Neutrophil (primary cell): Measurements from ENCODE around the gene CAMK1D.

Experiments
- H3K27ac ChIP-seq: fragments of 200-600 bp; sonication (generic); 2 replicates; pipeline ENCODE4 v1.5.1; 2016; ENCODE audit warnings: mild to moderate bottlenecking, moderate library complexity
- H3K27me3 ChIP-seq: fragments of 200-600 bp; sonication (generic); 2 replicates; pipeline ENCODE4 v1.6.0; 2016; ENCODE audit warnings: mild to moderate bottlenecking
- H3K36me3 ChIP-seq: fragments of 200-600 bp; sonication (generic); 2 replicates; pipeline ENCODE4 v1.5.1; 2017
- H3K4me1 ChIP-seq, 2 experiments: fragments of 200-600 bp in 1 of 2; sonication (generic) in 1 of 2; 1 replicate in 1 of 2; 2 replicates in 1 of 2; pipeline versions ENCODE4 v1.5.1 to v1.6.1; 2013 to 2016; ENCODE audit warnings: low read depth in 1 of 2, low read length in 1 of 2, mild to moderate bottlenecking in 1 of 2, moderate library complexity in 1 of 2; ENCODE audit not compliant: control insufficient read depth in 1 of 2, insufficient read depth in 1 of 2
- H3K4me3 ChIP-seq, 2 experiments: fragments of 200-600 bp in 1 of 2; sonication (generic) in 1 of 2; 1 replicate in 1 of 2; 2 replicates in 1 of 2; pipeline ENCODE4 v1.5.1; 2013 to 2016; ENCODE audit warnings: low read depth in 1 of 2, low read length in 1 of 2, mild to moderate bottlenecking in 1 of 2, moderate library complexity in 1 of 2
- H3K9me3 ChIP-seq: fragments of 200-600 bp; sonication (generic); 2 replicates; pipeline ENCODE4 v1.5.1; 2016
- TF ChIP-seq, protein P1 (sequence below): fragments of 200-600 bp; sonication (generic); IDR thresholded peaks from 2 replicates; pipeline ENCODE4 v1.5.1; 2016; ENCODE audit warnings: antibody characterized with exemption

Gene CAMK1D

DNA sequence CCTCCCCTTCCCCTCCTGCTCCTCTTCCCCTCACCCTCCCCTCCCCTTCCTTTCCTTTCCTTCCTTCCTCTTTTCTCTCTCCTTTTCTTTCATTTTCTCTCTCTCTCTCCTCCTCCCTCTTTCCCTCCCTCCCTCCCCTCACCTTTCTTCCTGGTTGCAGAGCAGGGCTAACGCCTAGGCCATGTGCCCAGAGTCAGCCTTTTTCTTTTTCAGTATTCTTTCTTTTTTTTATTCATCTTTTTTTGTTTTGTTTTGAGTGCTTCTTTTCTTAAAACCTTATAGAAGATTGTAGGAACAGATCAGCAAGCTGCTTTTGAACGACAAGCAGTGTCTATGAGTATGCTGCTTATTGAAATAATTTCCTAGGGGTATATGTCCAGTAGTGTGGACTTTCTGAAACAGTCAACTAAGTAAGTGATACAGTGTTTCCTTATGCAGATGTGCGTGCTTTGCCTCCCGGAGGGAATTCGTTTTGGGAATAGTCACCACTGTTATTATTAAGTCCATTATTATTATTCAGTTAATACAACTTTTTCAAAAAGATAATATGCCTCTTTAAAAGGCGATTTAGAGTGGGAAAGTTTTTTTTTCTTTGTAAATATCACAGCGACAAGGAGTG, 219.2 kb downstream of the CAMK1D start:
- TF ChIP-seq, protein P1, sequence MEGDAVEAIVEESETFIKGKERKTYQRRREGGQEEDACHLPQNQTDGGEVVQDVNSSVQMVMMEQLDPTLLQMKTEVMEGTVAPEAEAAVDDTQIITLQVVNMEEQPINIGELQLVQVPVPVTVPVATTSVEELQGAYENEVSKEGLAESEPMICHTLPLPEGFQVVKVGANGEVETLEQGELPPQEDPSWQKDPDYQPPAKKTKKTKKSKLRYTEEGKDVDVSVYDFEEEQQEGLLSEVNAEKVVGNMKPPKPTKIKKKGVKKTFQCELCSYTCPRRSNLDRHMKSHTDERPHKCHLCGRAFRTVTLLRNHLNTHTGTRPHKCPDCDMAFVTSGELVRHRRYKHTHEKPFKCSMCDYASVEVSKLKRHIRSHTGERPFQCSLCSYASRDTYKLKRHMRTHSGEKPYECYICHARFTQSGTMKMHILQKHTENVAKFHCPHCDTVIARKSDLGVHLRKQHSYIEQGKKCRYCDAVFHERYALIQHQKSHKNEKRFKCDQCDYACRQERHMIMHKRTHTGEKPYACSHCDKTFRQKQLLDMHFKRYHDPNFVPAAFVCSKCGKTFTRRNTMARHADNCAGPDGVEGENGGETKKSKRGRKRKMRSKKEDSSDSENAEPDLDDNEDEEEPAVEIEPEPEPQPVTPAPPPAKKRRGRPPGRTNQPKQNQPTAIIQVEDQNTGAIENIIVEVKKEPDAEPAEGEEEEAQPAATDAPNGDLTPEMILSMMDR = no peak
- no peaks in the 10 kb centered on the region for H3K36me3 ChIP-seq
- H3K4me3 ChIP-seq = no peak overlapping the region
- no peak overlapping the region for H3K27ac ChIP-seq
- no peaks in the 10 kb centered on the region for H3K9me3 ChIP-seq
- no peaks in the 10 kb centered on the region for H3K27me3 ChIP-seq
- no peaks in the 10 kb centered on the region for H3K4me1 ChIP-seq

DNA sequence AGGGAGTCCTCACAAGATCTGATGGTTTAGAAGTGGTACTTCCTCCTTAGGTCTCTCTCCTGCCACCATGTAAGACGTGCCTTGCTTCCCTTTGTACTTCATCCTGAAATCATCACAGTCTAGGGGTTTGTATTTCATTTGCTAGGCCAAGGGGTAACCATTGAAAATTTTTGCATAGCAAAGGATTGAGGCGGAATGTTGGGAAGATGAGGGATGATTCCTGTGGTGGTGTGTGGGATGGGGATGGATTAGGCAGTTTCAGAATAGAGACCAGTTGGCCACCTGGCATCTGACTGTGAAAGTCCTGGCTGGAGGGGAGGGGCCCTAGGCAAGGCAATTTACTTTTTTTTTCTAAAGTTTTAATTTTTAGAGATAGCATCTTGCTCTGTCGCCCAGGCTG, 222.9 kb downstream of the CAMK1D start:
- H3K27ac ChIP-seq = no peak overlapping the region
- H3K4me1 ChIP-seq = no peaks in the 10 kb centered on the region
- TF ChIP-seq, protein P1 = no peak
- H3K27me3 ChIP-seq = no peaks in the 10 kb centered on the region
- no peak overlapping the region for H3K4me3 ChIP-seq
- H3K36me3 ChIP-seq = no peaks in the 10 kb centered on the region
- no peaks in the 10 kb centered on the region for H3K9me3 ChIP-seq

DNA sequence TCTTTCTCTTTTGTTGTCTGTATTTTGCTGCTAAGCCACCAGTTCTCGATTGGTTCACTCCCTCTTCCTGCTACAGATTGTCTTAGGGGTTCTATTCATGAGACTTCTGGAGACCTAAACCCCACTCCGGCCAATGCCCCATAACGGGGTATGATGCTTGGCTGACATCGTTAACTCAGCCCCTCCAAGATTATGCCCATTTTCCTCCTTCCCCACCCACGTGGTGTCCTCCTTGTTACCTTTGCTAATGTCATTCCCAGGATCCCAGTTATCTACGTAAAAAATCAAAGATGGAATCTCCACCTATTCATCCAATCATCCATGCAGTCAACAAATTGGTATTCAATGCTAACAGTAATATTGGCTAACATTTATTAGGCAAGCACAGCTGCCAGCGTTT, 228.3 kb downstream of the CAMK1D start:
- H3K9me3 ChIP-seq = no peaks in the 10 kb centered on the region
- no peaks in the 10 kb centered on the region for H3K27me3 ChIP-seq
- H3K27ac ChIP-seq = no peak overlapping the region
- no peaks in the 10 kb centered on the region for H3K4me1 ChIP-seq
- no peaks in the 10 kb centered on the region for H3K36me3 ChIP-seq
- H3K4me3 ChIP-seq = no peak overlapping the region
- TF ChIP-seq, protein P1 = no peak

DNA sequence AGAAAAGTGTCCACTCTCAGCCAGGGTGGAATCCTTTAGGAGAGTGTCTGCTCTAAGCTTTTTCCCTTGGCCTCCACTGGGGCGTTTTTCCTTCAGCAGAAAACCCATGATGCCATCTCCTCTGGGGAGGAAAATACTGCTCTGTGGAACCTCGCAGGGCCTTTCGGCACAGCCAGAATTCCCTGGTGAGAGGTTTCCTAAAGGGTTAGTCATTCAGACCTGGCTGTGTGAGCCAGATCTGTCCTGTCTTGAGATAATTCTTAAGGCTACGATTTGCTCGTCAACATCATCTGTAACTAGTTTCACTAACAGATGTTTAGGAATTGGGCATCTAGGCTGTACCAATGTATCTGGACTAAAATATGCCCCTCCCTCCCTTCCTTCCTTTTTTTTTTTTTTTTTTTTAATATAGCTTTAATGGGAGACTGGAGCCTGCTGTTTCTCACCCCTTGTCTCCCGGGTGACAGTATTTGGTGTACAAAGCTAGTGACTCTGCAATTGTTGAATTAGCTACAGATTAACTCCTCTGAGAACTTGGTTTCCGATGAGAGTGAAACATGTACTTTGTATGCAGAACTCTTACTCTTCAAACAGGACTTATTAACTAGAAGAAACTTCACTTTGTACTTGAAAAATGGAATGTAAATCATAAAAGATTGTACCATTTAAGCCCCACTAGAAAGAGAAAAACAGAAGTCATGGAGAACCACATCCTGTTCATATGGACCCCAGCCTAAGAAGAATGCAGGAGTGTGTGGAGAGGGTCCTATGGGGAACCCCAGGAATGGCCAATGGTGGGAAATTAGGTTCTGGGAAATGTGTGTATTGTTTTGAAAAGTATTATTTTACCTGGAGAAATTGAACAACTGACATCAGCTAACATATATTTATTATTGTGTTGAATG, 230.9 kb downstream of the CAMK1D start:
- H3K27me3 ChIP-seq = no peaks in the 10 kb centered on the region
- no peaks in the 10 kb centered on the region for H3K36me3 ChIP-seq
- TF ChIP-seq, protein P1 = no peak
- H3K4me1 ChIP-seq = no peaks in the 10 kb centered on the region
- H3K4me3 ChIP-seq = no peak overlapping the region
- no peaks in the 10 kb centered on the region for H3K9me3 ChIP-seq
- no peak overlapping the region for H3K27ac ChIP-seq

DNA sequence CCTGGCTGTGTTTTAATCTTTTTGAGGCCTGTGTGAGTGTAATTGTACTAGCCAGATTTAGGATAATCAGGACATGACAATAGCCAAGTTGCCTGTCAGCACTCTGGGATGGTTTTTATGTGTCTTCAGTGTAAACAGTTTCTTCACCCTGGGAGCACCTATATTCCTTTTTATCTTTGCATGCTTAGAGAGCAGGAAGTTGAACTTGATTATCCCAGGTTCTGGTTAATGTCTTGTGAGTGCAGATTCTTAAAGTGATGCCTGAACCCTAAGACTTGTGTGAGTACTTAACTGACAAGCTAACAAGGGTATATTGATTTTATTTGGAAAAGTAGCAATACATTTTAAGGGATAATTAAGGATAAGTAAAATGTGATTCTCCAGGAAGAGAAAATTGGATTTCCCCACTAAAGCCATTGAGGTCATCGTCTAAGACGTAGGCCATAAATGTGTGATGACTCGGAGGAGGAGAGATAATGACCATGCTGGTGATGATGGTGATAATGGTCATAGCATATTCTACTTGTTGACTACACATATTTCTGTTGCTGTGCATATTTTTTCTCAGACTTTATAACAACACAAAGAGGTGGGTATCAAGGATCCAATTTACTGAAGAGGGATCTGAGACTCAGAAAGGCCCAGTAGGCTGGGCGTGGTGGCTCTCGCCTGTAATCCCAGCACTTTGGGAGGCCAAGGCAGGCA, 234.7 kb downstream of the CAMK1D start:
- Histone ChIP-seq H3K27me3 (peaks cover 21% of the 10 kb centered on the region), H3K36me3 (no peaks in the 10 kb centered on the region), H3K4me3 (no peak overlapping the region), H3K4me1 (peaks cover 9 to 15% of the 10 kb centered on the region in 2 experiments), H3K9me3 (no peaks in the 10 kb centered on the region), H3K27ac (no peak overlapping the region)
- TF ChIP-seq, protein P1 = no peak
